GM19193 (cell line): Measurements from ENCODE around the gene FAM149B1.

Source experiments
- POLR2A ChIP-seq: IDR thresholded peaks from 4 replicates; pipeline ENCODE4 v1.6.1; 2011; ENCODE audit not compliant: insufficient read depth, insufficient read length; ENCODE audit errors: extremely low read depth

FAM149B1 gene

GRCh38 chr10:73247509-73248258 lies 79.8 kb downstream of the FAM149B1 start:
- TF ChIP-seq POLR2A, result no peak

- no peak for TF ChIP-seq POLR2A
Measured at GRCh38 chr10:73248259-73248724, 80.4 kb downstream of the FAM149B1 start.

GRCh38 chr10:73251683-73252444 lies 83.9 kb downstream of the FAM149B1 start:
- TF ChIP-seq POLR2A, result no peak

- TF ChIP-seq POLR2A, result peak; percentile 97
Measured at GRCh38 chr10:73252445-73253224, 84.7 kb downstream of the FAM149B1 start, which contains the start of gene MRPS16. Gene MRPS16, minus strand, starts transcription at chr10:73252644. Its CDS starts 162 bp downstream, at chr10:73252482.

GRCh38 chr10:73253225-73253555 lies 85.3 kb downstream of the FAM149B1 start:
- no peak for TF ChIP-seq POLR2A

GRCh38 chr10:73261362-73261995 lies 93.6 kb downstream of the FAM149B1 start:
- TF ChIP-seq POLR2A, result no peak

GRCh38 chr10:73262105-73262730 lies 94.3 kb downstream of the FAM149B1 start:
- TF ChIP-seq POLR2A, result no peak

GRCh38 chr10:73262880-73263555 lies 95.1 kb downstream of the FAM149B1 start:
- no peak for TF ChIP-seq POLR2A

- no peak for TF ChIP-seq POLR2A
Measured at GRCh38 chr10:73263693-73264347, 95.9 kb downstream of the FAM149B1 start.

GRCh38 chr10:73264423-73264822 lies 96.5 kb downstream of the FAM149B1 start:
- no peak for TF ChIP-seq POLR2A

- no peak for TF ChIP-seq POLR2A
Measured at GRCh38 chr10:73281097-73281496, 113.2 kb downstream of the FAM149B1 start.

GRCh38 chr10:73287441-73287840 lies 119.5 kb downstream of the FAM149B1 start:
- TF ChIP-seq POLR2A, result no peak

GRCh38 chr10:73289958-73290357 lies 122.0 kb downstream of the FAM149B1 start:
- no peak for TF ChIP-seq POLR2A
